GM12878 (cell line): ENCODE data around the gene RP9. TPM values are rescaled to one million over a fixed set of nuclear protein-coding genes. Genes with fewer than 3 reads are reported as not detected.

Source experiments
- ATAC-seq: fragments of 200-7000 bp; cut with Tn5 transposase; 3 replicates; pipeline ENCODE4 v1.9.1; 2020; ENCODE audit warnings: mild to moderate bottlenecking, moderate library complexity
- BruUV-seq: library from RNA; stranded (reverse); fragments of 400-500 nt; replicated peaks from 2 replicates; lab custom pipeline; 2021; lab: Mats Ljungman, UMichigan
- CTCF ChIA-PET: fragments of 300-600 bp; sonication (Branson Sonifier 250); formaldehyde crosslinking; extraction: SDS; loops from one replicate; lab custom pipeline; 2021; ENCODE audit warnings: inconsistent platforms; lab: Yijun Ruan, JAX
- POLR2A ChIA-PET: fragments of 350-600 bp; formaldehyde crosslinking; extraction: SDS; loops from one replicate; lab custom pipeline; 2021; ENCODE audit warnings: inconsistent platforms; lab: Charles Lee
- RAD21 ChIA-PET: fragments of 300-600 bp; sonication (Branson Sonifier 250); formaldehyde crosslinking; loops from one replicate; lab custom pipeline; 2023; ENCODE audit warnings: antibody characterized with exemption; ENCODE audit not compliant: unreplicated experiment; lab: Charles Lee
- SMC1A ChIA-PET: fragments of 300-600 bp; sonication (Branson Sonifier 250); formaldehyde crosslinking; loops from one replicate; lab custom pipeline; 2023; ENCODE audit not compliant: unreplicated experiment, uncharacterized antibody; lab: Charles Lee
- DNase-seq: peaks from one replicate; pipeline ENCODE4 v3.0.0-alpha.2; 2011; ENCODE audit warnings: low read depth, low spot score
- FAIRE-seq: peaks from 3 replicates; lab custom pipeline; 2011; peaks lifted over from hg19 to GRCh38; lab: Jason Lieb, UNC
- H2AFZ ChIP-seq: 2 replicates; pipeline ENCODE4 v1.6.0; 2011; ENCODE audit warnings: low read depth, low read length, control low read depth; ENCODE audit not compliant: control insufficient read depth
- H3K27ac ChIP-seq: 2 replicates; pipeline ENCODE4 v1.5.1; 2011; ENCODE audit warnings: control low read depth; ENCODE audit not compliant: control insufficient read depth, insufficient read depth
- H3K27me3 ChIP-seq, 2 experiments: replicated peaks in 1 of 2; 2 replicates each; pipeline versions ENCODE4 v1.6.0 to v1.6.1; 2011; ENCODE audit warnings: low read length in 1 of 2; ENCODE audit not compliant: control insufficient read depth in 2 of 2, insufficient read depth in 2 of 2
- H3K36me3 ChIP-seq, 2 experiments: 2 replicates each; pipeline ENCODE4 v1.5.1; 2011; ENCODE audit warnings: low read length in 1 of 2; ENCODE audit not compliant: control insufficient read depth in 2 of 2, insufficient read depth in 2 of 2
- H3K4me1 ChIP-seq: 2 replicates; pipeline ENCODE4 v1.6.1; 2011; ENCODE audit warnings: mild to moderate bottlenecking, low read length, moderate library complexity, mixed read lengths; ENCODE audit not compliant: control insufficient read depth, insufficient read depth
- H3K4me2 ChIP-seq: 2 replicates; pipeline ENCODE4 v1.6.0; 2011; ENCODE audit warnings: control low read depth; ENCODE audit not compliant: control insufficient read depth, insufficient read depth
- H3K4me3 ChIP-seq: fragments of 200-600 bp; sonication (generic); 2 replicates; pipeline ENCODE4 v1.5.1; 2016
- H3K79me2 ChIP-seq: 2 replicates; pipeline ENCODE4 v1.6.0; 2011; ENCODE audit warnings: low read length; ENCODE audit not compliant: control insufficient read depth, insufficient read depth
- H3K9ac ChIP-seq: 2 replicates; pipeline ENCODE4 v1.8.0; 2011; ENCODE audit warnings: low read length, control low read depth, mixed read lengths; ENCODE audit not compliant: control insufficient read depth, insufficient read depth
- H3K9me3 ChIP-seq: replicated peaks from 3 replicates; pipeline ENCODE4 v1.5.1; 2011; ENCODE audit warnings: mild to moderate bottlenecking, low read length; ENCODE audit not compliant: control insufficient read depth, insufficient read depth
- H4K20me1 ChIP-seq: 2 replicates; pipeline ENCODE4 v1.6.0; 2011; ENCODE audit not compliant: control insufficient read depth, insufficient read depth
- IKZF2 ChIP-seq, 2 experiments: fragments of 450-650 bp; IDR thresholded peaks; 2 replicates each; pipeline ENCODE4 v1.6.1; 2017; ENCODE audit warnings: mild to moderate bottlenecking in 2 of 2, moderate library complexity in 2 of 2
- ZBED1 ChIP-seq: IDR thresholded peaks from 2 replicates; pipeline ENCODE4 v1.6.1; 2016; ENCODE audit warnings: borderline replicate concordance
- WGBS: methylation state at CpG from one replicate; pipeline ENCODE4 v1.1.6; 2016; ENCODE audit warnings: low lambda C conversion rate; ENCODE audit not compliant: insufficient replicate concordance, insufficient coverage; ENCODE audit errors: missing lambda C conversion rate; 5-methylcytosine and 5-hydroxymethylcytosine counted together
- in situ Hi-C: fragments of 300-500 bp; cut with MboI; formaldehyde crosslinking; loops from 9 replicates; pipeline ENCODE4 v1.14.3; 2018; ENCODE audit warnings: mixed read lengths
- intact Hi-C: fragments of 100-400 bp; cut with micrococcal nuclease; formaldehyde crosslinking; loops from one replicate; pipeline ENCODE4 v1.14.2; 2022; ENCODE audit not compliant: unreplicated experiment
- polyA plus RNA-seq, 11 experiments: library from polyadenylated mRNA; depleted of rRNA in 4 of 11; unstranded in 6 of 11; stranded (reverse) in 5 of 11; fragments of >200 nt; fragmentation: Nextera tagmentation in 4 of 11; fragmentation: Illumina TruSeq in 1 of 11; extraction: Ambion mirVana in 4 of 11; extraction: Trizol in 1 of 11; gene quantifications; 1 replicate in 1 of 11; 2 replicates in 10 of 11; pipeline versions ENCODE4 v1.2.1 to v1.2.3, GENCODE V29; 2011 to 2016; ENCODE audit warnings: inconsistent platforms in 2 of 11, missing spikeins in 2 of 11, low read depth in 1 of 11
- total RNA-seq, 4 experiments: library from RNA; depleted of rRNA in 3 of 4; stranded (reverse); fragments of >200 nt in 3 of 4; fragmentation: Illumina TruSeq in 1 of 4; extraction: Trizol in 1 of 4; gene quantifications; 2 replicates each; pipeline versions ENCODE4 v1.2.1 to v1.2.3, GENCODE V29; 2013 to 2021
- TF ChIP-seq, protein P1 (sequence below): IDR thresholded peaks from 2 replicates; pipeline ENCODE4 v1.6.1; 2011; ENCODE audit warnings: low read depth, mild to moderate bottlenecking, low read length, moderate library complexity, borderline replicate concordance; ENCODE audit errors: extremely low read depth

Gene RP9
- total and polyA plus RNA-seq, 10 of the 15 experiments (the other 5 are each of a cell fraction or from before 2014, with no cell fraction given) = 7.6 to 25.3 (median 16.9) TPM

DNA sequence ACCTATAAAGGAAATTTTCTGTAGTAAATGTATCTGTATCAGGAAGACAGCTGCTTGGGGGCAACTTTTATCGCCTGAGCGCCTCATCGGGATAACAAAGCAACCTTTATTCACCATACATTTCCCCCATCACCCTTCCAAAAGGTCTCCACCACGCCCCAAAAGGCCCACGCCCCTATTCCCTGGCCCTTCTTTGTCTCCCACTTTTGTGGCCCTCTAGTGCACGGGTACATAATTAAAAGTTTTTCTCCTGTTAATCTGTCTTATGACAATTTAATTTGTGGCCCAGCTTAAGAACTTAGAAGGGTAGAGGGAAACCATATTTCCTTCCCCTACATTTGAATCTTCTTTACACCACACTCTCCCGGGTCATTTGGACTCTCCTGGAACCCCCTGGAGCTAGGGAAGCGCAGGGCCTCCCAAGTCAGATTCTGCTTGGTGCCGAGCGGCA is 625 bp downstream of the RP9 start:
- Histone ChIP-seq H3K4me1 (peaks cover 11% of the 10 kb centered on the region; the same call in 1 of the 2 replicates), H3K79me2 (peaks cover 32% of the 10 kb centered on the region), H3K27ac (peak overlapping the region; percentile 45), H3K4me3 (peak overlapping the region; percentile 96), H3K4me2 (peak overlapping the region; percentile 100), H2AFZ (peak overlapping the region; percentile 55), H4K20me1 (0 out of 2 replicates have a peak, but pooled peaks cover 2% of the 10 kb centered on the region), H3K9me3 (no peaks in the 10 kb centered on the region), H3K9ac (peak overlapping the region; percentile 74), H3K36me3 (no peaks in the 10 kb centered on the region; a peak in 1 of 4 replicates), H3K27me3 (no peaks in the 10 kb centered on the region; a peak in 1 of 4 replicates)
- 0% methylated on average over 10 of the region's 10 CpGs for WGBS
- POLR2A ChIA-PET = interaction anchor here (0.9 to 2.5 kb wide), 5 partner anchors 47 to 262 kb away, joined by 3 to 11 read pairs (median 6); partner anchors contain the start of gene NT5C3A
- SMC1A ChIA-PET = interaction anchor here (0.9 to 3.2 kb wide), 19 partner anchors 22 to 418 kb away, joined by 3 to 51 read pairs (median 6); partner anchors contain the start of genes KBTBD2 and NT5C3A
- intact Hi-C loops = loop anchor here (2.0 to 10.0 kb wide), 4 partner anchors 46 to 344 kb away; partner anchors contain the start of genes FKBP9, KBTBD2 and NT5C3A
- peak in 1 of 2 experiments; percentile 20; a peak in 1 of 4 replicates for TF ChIP-seq IKZF2 (IDR thresholded peaks at IDR 0.05)
- no peak for TF ChIP-seq ZBED1
- TF ChIP-seq, protein P1, sequence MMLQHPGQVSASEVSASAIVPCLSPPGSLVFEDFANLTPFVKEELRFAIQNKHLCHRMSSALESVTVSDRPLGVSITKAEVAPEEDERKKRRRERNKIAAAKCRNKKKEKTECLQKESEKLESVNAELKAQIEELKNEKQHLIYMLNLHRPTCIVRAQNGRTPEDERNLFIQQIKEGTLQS = no peak
- peak; percentile 27 for ATAC-seq
- FAIRE-seq = no peak
- in situ Hi-C loops = loop anchor here (10.0 kb wide), 1 partner anchor 414 kb away; no protein-coding TSS in a partner anchor
- no TSS peak for BruUV-seq
- DNase-seq = no peak
- RAD21 ChIA-PET = interaction anchor here (0.9 to 3.3 kb wide), 15 partner anchors 21 to 343 kb away, joined by 3 to 30 read pairs (median 9); partner anchors contain the start of genes BBS9, KBTBD2 and NT5C3A
- CTCF ChIA-PET = interaction anchor here (0.7 to 4.4 kb wide), 41 partner anchors 11 to 622 kb away, joined by 3 to 95 read pairs (median 4); partner anchors contain the start of gene NT5C3A
